Measurements from ENCODE around the gene AMER2. TPM values are rescaled to one million over a fixed set of nuclear protein-coding genes. Genes with fewer than 3 reads are reported as not detected.

AMER2 gene, protein sequence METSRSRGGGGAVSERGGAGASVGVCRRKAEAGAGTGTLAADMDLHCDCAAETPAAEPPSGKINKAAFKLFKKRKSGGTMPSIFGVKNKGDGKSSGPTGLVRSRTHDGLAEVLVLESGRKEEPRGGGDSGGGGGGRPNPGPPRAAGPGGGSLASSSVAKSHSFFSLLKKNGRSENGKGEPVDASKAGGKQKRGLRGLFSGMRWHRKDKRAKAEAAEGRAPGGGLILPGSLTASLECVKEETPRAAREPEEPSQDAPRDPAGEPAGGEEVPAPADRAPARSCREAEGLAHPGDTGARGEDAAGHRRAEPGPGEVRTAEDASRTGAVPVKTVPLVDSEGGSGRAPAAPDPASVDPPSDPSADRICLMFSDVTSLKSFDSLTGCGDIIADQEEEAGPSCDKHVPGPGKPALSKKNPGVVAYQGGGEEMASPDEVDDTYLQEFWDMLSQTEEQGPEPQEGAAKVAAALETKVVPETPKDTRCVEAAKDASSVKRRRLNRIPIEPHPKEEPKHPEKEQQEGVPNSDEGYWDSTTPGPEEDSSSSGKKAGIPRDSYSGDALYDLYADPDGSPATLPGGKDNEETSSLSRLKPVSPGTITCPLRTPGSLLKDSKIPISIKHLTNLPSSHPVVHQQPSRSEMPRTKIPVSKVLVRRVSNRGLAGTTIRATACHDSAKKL
- polyA plus RNA-seq (2011; rRNA removed) (not detected in 2 replicates), polyA minus RNA-seq (2011; rRNA and poly(A)+ RNA removed) (not detected in 2 replicates)

DNA sequence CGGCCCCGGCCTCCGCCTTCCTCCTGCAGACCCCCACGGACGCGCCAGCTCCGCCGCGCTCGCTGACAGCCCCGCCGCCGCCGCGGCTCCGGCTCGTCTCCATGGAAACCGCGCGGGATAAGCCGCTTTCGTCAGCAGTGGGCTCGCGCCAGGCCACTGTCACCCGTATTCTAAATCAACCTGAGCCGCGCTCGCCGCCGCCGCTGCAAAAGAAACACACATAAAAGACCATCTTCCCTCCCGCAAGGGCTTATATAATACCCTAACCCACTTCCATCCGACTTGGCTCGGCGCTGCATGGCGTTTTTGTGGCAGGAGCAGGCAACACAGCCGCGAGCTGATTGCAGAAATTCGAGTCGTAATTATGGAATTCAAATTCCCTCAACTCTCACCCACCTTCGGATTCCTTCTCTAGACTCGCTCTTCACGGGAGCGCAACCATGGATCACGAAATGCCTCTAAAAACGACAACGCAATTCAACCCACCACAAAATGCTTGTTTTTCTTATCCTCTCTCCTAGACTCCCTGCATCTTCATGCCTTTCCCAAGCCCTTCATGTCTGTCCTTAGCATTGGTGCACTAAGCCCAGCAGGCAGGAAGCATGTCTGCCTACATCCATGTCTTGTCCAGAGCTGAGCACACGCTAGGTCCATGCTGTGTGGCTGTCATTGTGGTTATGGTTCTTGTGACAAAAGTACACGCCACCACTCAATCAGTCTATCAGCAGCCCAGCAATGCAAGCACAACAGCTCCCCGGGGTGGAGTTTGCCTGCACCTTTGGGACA, at the start of gene AMER2:
Gene AMER2 (minus strand): TSS at position 772 of the 786 bp plus-strand sequence. CDS start 669 bp downstream, at position 103.
- Histone ChIP-seq H3K4me3 (ENCODE audit: low read depth, low read length) (no peak within 1 kb of the TSS; the same call in 1 of the 2 replicates), H3K27me3 (ENCODE audit: control insufficient read depth, insufficient read depth, low read length) (peaks cover 21% of the 10 kb centered on the region), H3K36me3 (ENCODE audit: control insufficient read depth, insufficient read depth, low read length) (no peaks in the 10 kb centered on the region)
- POLR2A ChIA-PET, result no interaction called here
- DNase-seq (ENCODE audit: low read depth), result no peak
- CTCF ChIA-PET, result interaction anchor here (1.2 to 1.4 kb wide), 2 partner anchors 10 to 11 kb away, joined by 3 to 4 read pairs; no protein-coding TSS in a partner anchor
- TF ChIP-seq, protein P1, sequence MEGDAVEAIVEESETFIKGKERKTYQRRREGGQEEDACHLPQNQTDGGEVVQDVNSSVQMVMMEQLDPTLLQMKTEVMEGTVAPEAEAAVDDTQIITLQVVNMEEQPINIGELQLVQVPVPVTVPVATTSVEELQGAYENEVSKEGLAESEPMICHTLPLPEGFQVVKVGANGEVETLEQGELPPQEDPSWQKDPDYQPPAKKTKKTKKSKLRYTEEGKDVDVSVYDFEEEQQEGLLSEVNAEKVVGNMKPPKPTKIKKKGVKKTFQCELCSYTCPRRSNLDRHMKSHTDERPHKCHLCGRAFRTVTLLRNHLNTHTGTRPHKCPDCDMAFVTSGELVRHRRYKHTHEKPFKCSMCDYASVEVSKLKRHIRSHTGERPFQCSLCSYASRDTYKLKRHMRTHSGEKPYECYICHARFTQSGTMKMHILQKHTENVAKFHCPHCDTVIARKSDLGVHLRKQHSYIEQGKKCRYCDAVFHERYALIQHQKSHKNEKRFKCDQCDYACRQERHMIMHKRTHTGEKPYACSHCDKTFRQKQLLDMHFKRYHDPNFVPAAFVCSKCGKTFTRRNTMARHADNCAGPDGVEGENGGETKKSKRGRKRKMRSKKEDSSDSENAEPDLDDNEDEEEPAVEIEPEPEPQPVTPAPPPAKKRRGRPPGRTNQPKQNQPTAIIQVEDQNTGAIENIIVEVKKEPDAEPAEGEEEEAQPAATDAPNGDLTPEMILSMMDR (IDR thresholded peaks at IDR 0.05; ENCODE audit: insufficient read depth, low read depth, low read length), result no peak

DNA sequence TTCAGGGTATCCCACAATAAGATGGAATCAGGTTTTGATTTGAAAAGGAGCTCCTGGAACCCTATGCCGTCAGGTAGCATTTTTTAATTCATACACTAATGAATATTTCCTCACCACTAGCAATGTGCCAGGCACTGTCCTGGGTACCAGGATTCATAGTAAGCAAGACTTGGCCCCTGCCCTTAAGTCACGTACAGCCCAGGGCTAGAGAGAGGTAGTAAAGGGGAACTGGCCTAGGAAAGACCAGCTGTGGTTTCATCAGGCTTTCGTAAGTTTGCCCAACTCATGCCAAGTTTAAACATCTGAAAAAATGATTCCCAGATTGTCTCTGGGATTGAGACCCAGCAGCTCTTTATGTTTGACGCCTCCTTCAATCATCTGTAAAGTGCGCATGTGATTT, 45.9 kb upstream of the AMER2 start:
- POLR2A ChIA-PET, result no interaction called here
- no peaks in the 10 kb centered on the region for H3K27me3 ChIP-seq (ENCODE audit: control insufficient read depth, insufficient read depth, low read length)
- CTCF ChIA-PET, result interaction anchor here (0.9 to 1.1 kb wide), 2 partner anchors 15 to 157 kb away, joined by 3 to 6 read pairs; no protein-coding TSS in a partner anchor
- no peak overlapping the region for H3K4me3 ChIP-seq (ENCODE audit: low read depth, low read length)
- TF ChIP-seq, protein P1 (IDR thresholded peaks at IDR 0.05; ENCODE audit: insufficient read depth, low read depth, low read length), result no peak
- H3K36me3 ChIP-seq (ENCODE audit: control insufficient read depth, insufficient read depth, low read length), result no peaks in the 10 kb centered on the region
- DNase-seq (ENCODE audit: low read depth), result no peak

DNA sequence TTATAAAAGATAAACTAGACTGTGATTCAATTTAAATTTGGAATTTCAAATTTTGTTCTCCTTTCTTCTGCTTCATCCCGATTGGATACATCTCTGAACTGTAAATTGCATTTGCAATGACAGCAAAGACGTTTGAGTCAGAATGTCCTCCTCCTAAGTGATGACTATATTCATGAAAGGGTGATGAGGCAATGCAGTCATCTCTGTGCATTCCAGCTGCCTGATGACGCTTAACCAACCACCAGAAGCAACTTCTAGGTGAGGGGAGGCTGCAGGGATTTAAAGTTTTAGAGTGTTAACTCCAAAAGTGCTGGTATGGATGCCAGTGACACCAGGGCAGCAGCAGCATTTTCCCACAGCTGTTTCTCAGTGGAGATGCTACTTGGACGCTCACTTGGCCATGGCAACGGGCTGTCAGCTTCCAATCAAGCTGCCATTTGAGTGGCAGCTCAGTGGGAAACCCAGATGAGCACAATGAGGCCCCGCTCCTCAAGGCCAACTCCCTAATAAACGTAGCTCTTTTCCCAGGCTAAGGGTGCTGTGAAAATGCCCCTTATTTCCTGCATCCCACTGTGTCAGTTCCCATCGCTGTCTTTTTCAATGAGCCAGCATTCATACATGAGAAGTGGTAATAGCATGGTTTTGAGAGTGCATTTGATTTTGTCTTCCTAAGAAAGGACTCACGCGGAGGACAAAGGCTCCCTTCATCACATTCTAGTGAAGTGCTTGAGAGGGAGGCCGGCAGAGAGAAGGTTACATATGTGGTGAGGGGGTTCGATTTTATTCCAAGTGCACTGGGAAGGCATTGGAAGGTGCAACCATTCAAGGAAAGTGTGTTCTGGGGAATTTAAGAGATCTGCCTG, 45.2 kb upstream of the AMER2 start:
- no peaks in the 10 kb centered on the region for H3K27me3 ChIP-seq (ENCODE audit: control insufficient read depth, insufficient read depth, low read length)
- TF ChIP-seq, protein P1 (IDR thresholded peaks at IDR 0.05; ENCODE audit: insufficient read depth, low read depth, low read length), result no peak
- DNase-seq (ENCODE audit: low read depth), result no peak
- no peak overlapping the region for H3K4me3 ChIP-seq (ENCODE audit: low read depth, low read length)
- ChIA-PET CTCF (interaction anchor here (0.6 to 1.0 kb wide), 2 partner anchors 12 to 101 kb away, joined by 3 read pairs; no protein-coding TSS in a partner anchor), POLR2A (no interaction called here)
- no peaks in the 10 kb centered on the region for H3K36me3 ChIP-seq (ENCODE audit: control insufficient read depth, insufficient read depth, low read length)

DNA sequence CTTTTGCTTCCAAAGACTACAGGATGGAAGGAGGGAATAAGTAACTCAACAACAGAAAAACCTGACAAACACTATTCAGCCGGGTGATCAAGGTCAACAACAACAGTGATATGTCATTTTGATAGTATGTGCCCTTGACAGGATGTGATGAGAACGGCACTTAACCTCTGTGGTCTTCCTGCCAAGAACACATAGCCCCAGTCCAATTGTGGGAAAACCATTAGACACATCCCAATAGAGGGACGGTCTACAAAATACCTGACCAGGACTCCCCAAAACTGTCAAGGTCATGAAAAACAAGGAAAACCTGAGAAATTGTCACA, 43.1 kb upstream of the AMER2 start:
- POLR2A ChIA-PET, result no interaction called here
- Histone ChIP-seq H3K4me3 (ENCODE audit: low read depth, low read length) (no peak overlapping the region), H3K27me3 (ENCODE audit: control insufficient read depth, insufficient read depth, low read length) (no peaks in the 10 kb centered on the region), H3K36me3 (ENCODE audit: control insufficient read depth, insufficient read depth, low read length) (no peaks in the 10 kb centered on the region)
- DNase-seq (ENCODE audit: low read depth), result no peak
- CTCF ChIA-PET, result interaction anchor here (1.5 kb wide), 1 partner anchor 18 kb away, joined by 6 read pairs; no protein-coding TSS in a partner anchor
- TF ChIP-seq, protein P1 (IDR thresholded peaks at IDR 0.05; ENCODE audit: insufficient read depth, low read depth, low read length), result no peak
